HCT116 (cell line): ENCODE measurements around the gene RAVER2. TPM values are rescaled to one million over a fixed set of nuclear protein-coding genes. Genes with fewer than 3 reads are reported as not detected.

ENCODE experiments used
- ATAC-seq: fragments of 200-7000 bp; cut with Tn5 transposase; 2 replicates; pipeline ENCODE4 v1.9.1; 2020; ENCODE audit warnings: mild to moderate bottlenecking, moderate library complexity
- BruUV-seq: library from RNA; stranded (reverse); fragments of 400-500 nt; replicated peaks from 2 replicates; lab custom pipeline; 2021; lab: Mats Ljungman, UMichigan
- CTCF ChIA-PET: fragments of 300-600 bp; sonication (Branson Sonifier 250); formaldehyde crosslinking; loops from one replicate; lab custom pipeline; 2021; ENCODE audit warnings: antibody characterized with exemption; lab: Charles Lee
- POLR2A ChIA-PET: fragments of 300-600, 350-600 bp; sonication (Branson Sonifier 250); formaldehyde crosslinking; loops from one replicate; lab custom pipeline; 2021; ENCODE audit warnings: antibody characterized with exemption; lab: Charles Lee
- RAD21 ChIA-PET, 2 experiments: fragments of 300-600 bp; sonication (Branson Sonifier 250); formaldehyde crosslinking; loops; one replicate each; lab custom pipeline; 2023; ENCODE audit warnings: low total read pairs in 2 of 2; ENCODE audit not compliant: uncharacterized antibody in 2 of 2, unreplicated experiment in 2 of 2, low non-redundant PET in 1 of 2; lab: Charles Lee
- DNase-seq: peaks from one replicate; pipeline ENCODE4 v3.0.0-alpha.2; 2010; ENCODE audit warnings: low read depth, low spot score
- H2AFZ ChIP-seq: fragments of 200-600 bp; shearing (Covaris generic), sonication (generic); 2 replicates; pipeline ENCODE4 v1.6.1; 2017; ENCODE audit warnings: low read depth, mixed run types, mixed read lengths, antibody characterized with exemption, low read length; ENCODE audit not compliant: poor library complexity, severe bottlenecking
- H3K27ac ChIP-seq: 2 replicates; pipeline ENCODE4 v1.5.1; 2012; ENCODE audit warnings: low read depth, low read length
- H3K27me3 ChIP-seq: fragments of 200-600 bp; sonication (generic); 2 replicates; pipeline ENCODE4 v1.6.1; 2016; ENCODE audit warnings: mixed run types, low read length, mixed read lengths; ENCODE audit not compliant: insufficient read depth
- H3K36me3 ChIP-seq, 2 experiments: fragments of 200-500 bp in 1 of 2; fragments of 200-600 bp in 1 of 2; sonication (Bioruptor generic) in 1 of 2; sonication (generic) in 1 of 2; 2 replicates each; pipeline versions ENCODE4 v1.5.1 to v1.6.1; 2014 to 2016; ENCODE audit warnings: low read length in 2 of 2, inconsistent platforms in 1 of 2, mixed read lengths in 1 of 2, mixed run types in 1 of 2; ENCODE audit not compliant: insufficient read depth in 2 of 2, control insufficient read depth in 1 of 2
- H3K4me1 ChIP-seq, 2 experiments: fragments of 200-600 bp in 1 of 2; sonication (generic) in 1 of 2; 2 replicates each; pipeline versions ENCODE4 v1.5.1 to v1.6.1; 2012 to 2017; ENCODE audit warnings: low read length in 2 of 2, inconsistent platforms in 1 of 2, mild to moderate bottlenecking in 1 of 2, mixed read lengths in 1 of 2, mixed run types in 1 of 2, moderate library complexity in 1 of 2; ENCODE audit not compliant: insufficient read depth in 2 of 2, control insufficient read depth in 1 of 2
- H3K4me2 ChIP-seq: fragments of 200-600 bp; sonication (generic); 2 replicates; pipeline ENCODE4 v1.6.1; 2017; ENCODE audit warnings: mixed run types, low read length, mixed read lengths
- H3K4me3 ChIP-seq, 2 experiments: fragments of 200-600 bp in 1 of 2; sonication (generic) in 1 of 2; replicated peaks in 1 of 2; 2 replicates each; pipeline ENCODE4 v1.5.1; 2011 to 2016; ENCODE audit warnings: low read length in 2 of 2, control low read depth in 1 of 2, low read depth in 1 of 2, mild to moderate bottlenecking in 1 of 2, mixed read lengths in 1 of 2, mixed run types in 1 of 2
- H3K79me2 ChIP-seq: fragments of 200-600 bp; sonication (generic); 2 replicates; pipeline ENCODE4 v1.6.1; 2017; ENCODE audit warnings: mild to moderate bottlenecking, mixed run types, low read length, moderate library complexity, mixed read lengths; ENCODE audit not compliant: insufficient read depth
- H3K9ac ChIP-seq: fragments of 200-600 bp; sonication (generic); 2 replicates; pipeline ENCODE4 v1.6.1; 2016; ENCODE audit warnings: low read length, mixed read lengths
- H3K9me2 ChIP-seq: fragments of 200-600 bp; sonication (generic), shearing (Covaris generic); 2 replicates; pipeline ENCODE4 v1.6.1; 2017; ENCODE audit warnings: mixed run types, mild to moderate bottlenecking, moderate library complexity; ENCODE audit not compliant: insufficient read depth
- H3K9me3 ChIP-seq, 2 experiments: fragments of 200-500 bp in 1 of 2; fragments of 200-600 bp in 1 of 2; sonication (Bioruptor generic) in 1 of 2; sonication (generic) in 1 of 2; 2 replicates each; pipeline ENCODE4 v1.6.1; 2014 to 2017; ENCODE audit warnings: low read length in 2 of 2, mixed read lengths in 2 of 2, inconsistent platforms in 1 of 2, low read depth in 1 of 2, mild to moderate bottlenecking in 1 of 2, mixed run types in 1 of 2, moderate library complexity in 1 of 2; ENCODE audit not compliant: control insufficient read depth in 1 of 2, insufficient read depth in 1 of 2
- H4K20me1 ChIP-seq: fragments of 200-600 bp; sonication (generic), shearing (Covaris generic); 2 replicates; pipeline ENCODE4 v1.6.1; 2017; ENCODE audit warnings: mixed run types, mild to moderate bottlenecking, moderate library complexity; ENCODE audit not compliant: insufficient read depth
- ATF3 ChIP-seq: IDR thresholded peaks from 2 replicates; pipeline ENCODE4 v1.6.1; 2012
- CEBPB ChIP-seq: IDR thresholded peaks from 2 replicates; pipeline ENCODE4 v1.6.1; 2012; ENCODE audit warnings: low read depth
- CTCF ChIP-seq, 3 experiments: fragments of 200-600 bp in 1 of 3; sonication (generic) in 1 of 3; IDR thresholded peaks in 2 of 3; conservative IDR thresholded peaks in 1 of 3; 2 replicates each; pipeline ENCODE4 v1.5.1; 2012 to 2017; ENCODE audit warnings: low read depth in 2 of 3, low read length in 2 of 3, antibody characterized with exemption in 1 of 3, borderline replicate concordance in 1 of 3, control low read depth in 1 of 3, mild to moderate bottlenecking in 1 of 3, mixed read lengths in 1 of 3, mixed run types in 1 of 3, moderate library complexity in 1 of 3; ENCODE audit not compliant: insufficient read depth in 1 of 3
- ELF1 ChIP-seq: IDR thresholded peaks from 2 replicates; pipeline ENCODE4 v1.6.1; 2012; ENCODE audit warnings: low read depth, borderline replicate concordance
- EZH2 ChIP-seq: fragments of 200-600 bp; sonication (generic); IDR thresholded peaks from 2 replicates; pipeline ENCODE4 v1.6.1; 2017; ENCODE audit warnings: antibody characterized with exemption, mixed run types
- EZH2phosphoT487 ChIP-seq: fragments of 200-600 bp; IDR thresholded peaks from 2 replicates; pipeline ENCODE4 v1.6.1; 2018; ENCODE audit warnings: antibody characterized with exemption, borderline replicate concordance
- FOSL1 ChIP-seq: IDR thresholded peaks from 2 replicates; pipeline ENCODE4 v1.6.1; 2012; ENCODE audit warnings: low read depth
- JUND ChIP-seq: IDR thresholded peaks from 2 replicates; pipeline ENCODE4 v1.6.1; 2012
- POLR2A ChIP-seq: IDR thresholded peaks from 2 replicates; pipeline ENCODE4 v1.7.0; 2011; ENCODE audit warnings: borderline replicate concordance; ENCODE audit not compliant: insufficient read depth, insufficient read length; ENCODE audit errors: extremely low read depth
- POLR2AphosphoS5 ChIP-seq: IDR thresholded peaks from 2 replicates; pipeline ENCODE4 v1.6.1; 2011; ENCODE audit warnings: mild to moderate bottlenecking, low read depth, low read length, moderate library complexity
- RAD21 ChIP-seq: IDR thresholded peaks from 2 replicates; pipeline ENCODE4 v1.6.1; 2012; ENCODE audit warnings: low read depth, mild to moderate bottlenecking
- SIN3A ChIP-seq: IDR thresholded peaks from 2 replicates; pipeline ENCODE4 v1.6.1; 2012; ENCODE audit warnings: low read depth
- SP1 ChIP-seq: IDR thresholded peaks from 2 replicates; pipeline ENCODE4 v1.6.1; 2012; ENCODE audit warnings: low read depth
- TCF7L2 ChIP-seq: IDR thresholded peaks from 2 replicates; pipeline ENCODE4 v1.7.0; 2011; ENCODE audit warnings: borderline replicate concordance, inconsistent platforms; ENCODE audit not compliant: insufficient read depth, insufficient read length; ENCODE audit errors: extremely low read depth
- YY1 ChIP-seq: IDR thresholded peaks from 2 replicates; pipeline ENCODE4 v1.6.1; 2011; ENCODE audit warnings: low read length, low read depth, moderate library complexity, mild to moderate bottlenecking; ENCODE audit not compliant: insufficient replicate concordance; ENCODE audit errors: extremely low read depth
- ZFX ChIP-seq: fragments of 450-650 bp; IDR thresholded peaks from 2 replicates; pipeline ENCODE4 v1.6.1; 2017
- ZNF274 ChIP-seq: fragments of 200-500 bp; sonication (Bioruptor generic); IDR thresholded peaks from 2 replicates; pipeline ENCODE4 v1.6.1; 2014; ENCODE audit warnings: mild to moderate bottlenecking, low read depth, low read length, inconsistent platforms
- intact Hi-C: fragments of 100-400 bp; cut with micrococcal nuclease; formaldehyde crosslinking; loops from 2 replicates; pipeline ENCODE4 v1.10.0; 2022
- total RNA-seq: library from RNA; stranded (reverse); gene quantifications from one replicate; pipeline ENCODE4 v1.2.1, GENCODE V29; 2021; ENCODE audit not compliant: unreplicated experiment
- TF ChIP-seq, protein P1 (sequence below): IDR thresholded peaks from 2 replicates; pipeline ENCODE4 v1.6.1; 2012; ENCODE audit warnings: low read depth
- TF ChIP-seq, protein P2 (sequence below): IDR thresholded peaks from 2 replicates; pipeline ENCODE4 v1.6.1; 2012

Gene RAVER2
- total RNA-seq, 1 experiment from 2014 or later, result 23.2 TPM

DNA sequence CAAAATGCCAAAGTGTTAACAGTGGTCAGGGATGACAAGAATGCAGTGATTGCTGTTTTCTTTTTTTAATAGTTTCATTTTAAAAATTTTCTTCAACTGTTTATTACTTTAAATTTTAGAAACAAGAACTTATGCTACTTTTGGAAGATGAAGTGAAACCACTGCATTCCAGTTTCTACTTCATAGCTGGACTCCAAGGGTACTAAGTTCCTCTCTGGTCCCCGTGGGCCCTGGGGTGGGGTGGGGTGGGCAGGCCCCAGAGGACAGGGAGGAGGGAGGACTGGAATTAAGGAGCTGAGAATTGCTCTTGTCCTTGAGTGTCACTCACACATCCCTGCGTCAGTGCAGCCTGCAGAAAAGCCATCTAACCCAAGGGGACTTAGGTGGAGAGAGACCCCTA, 97.3 kb downstream of the RAVER2 start:
- Histone ChIP-seq H3K9me3 (no peaks in the 10 kb centered on the region), H3K9ac (no peak overlapping the region), H3K4me1 (no peaks in the 10 kb centered on the region), H3K4me2 (no peak overlapping the region), H3K79me2 (no peaks in the 10 kb centered on the region), H3K27me3 (no peaks in the 10 kb centered on the region), H3K36me3 (peaks cover under 1 to 11% of the 10 kb centered on the region in 2 experiments; a peak in 2 of 4 replicates), H2AFZ (no peak overlapping the region)
- ATAC-seq, result no peak
- no TSS peak for BruUV-seq
- CTCF ChIA-PET, result no interaction called here
- no peak for DNase-seq
- POLR2A ChIA-PET, result no interaction called here
- TF ChIP-seq CEBPB (no peak), ATF3 (no peak), YY1 (no peak), ZFX (no peak), TCF7L2 (no peak), POLR2A (no peak), ZNF274 (no peak), ELF1 (no peak), SIN3A (no peak), EZH2phosphoT487 (no peak), RAD21 (no peak), FOSL1 (no peak), EZH2 (no peak), CTCF (IDR thresholded peaks at IDR 0.05 in 2 of 3, conservative IDR thresholded peaks at IDR 0.05 in 1 of 3; ENCODE audit: borderline replicate concordance in 1 of 3, insufficient read depth in 1 of 3, low read depth in 2 of 3, low read length in 2 of 3) (no peak), JUND (no peak), POLR2AphosphoS5 (no peak), SP1 (no peak)
- TF ChIP-seq, protein P1, sequence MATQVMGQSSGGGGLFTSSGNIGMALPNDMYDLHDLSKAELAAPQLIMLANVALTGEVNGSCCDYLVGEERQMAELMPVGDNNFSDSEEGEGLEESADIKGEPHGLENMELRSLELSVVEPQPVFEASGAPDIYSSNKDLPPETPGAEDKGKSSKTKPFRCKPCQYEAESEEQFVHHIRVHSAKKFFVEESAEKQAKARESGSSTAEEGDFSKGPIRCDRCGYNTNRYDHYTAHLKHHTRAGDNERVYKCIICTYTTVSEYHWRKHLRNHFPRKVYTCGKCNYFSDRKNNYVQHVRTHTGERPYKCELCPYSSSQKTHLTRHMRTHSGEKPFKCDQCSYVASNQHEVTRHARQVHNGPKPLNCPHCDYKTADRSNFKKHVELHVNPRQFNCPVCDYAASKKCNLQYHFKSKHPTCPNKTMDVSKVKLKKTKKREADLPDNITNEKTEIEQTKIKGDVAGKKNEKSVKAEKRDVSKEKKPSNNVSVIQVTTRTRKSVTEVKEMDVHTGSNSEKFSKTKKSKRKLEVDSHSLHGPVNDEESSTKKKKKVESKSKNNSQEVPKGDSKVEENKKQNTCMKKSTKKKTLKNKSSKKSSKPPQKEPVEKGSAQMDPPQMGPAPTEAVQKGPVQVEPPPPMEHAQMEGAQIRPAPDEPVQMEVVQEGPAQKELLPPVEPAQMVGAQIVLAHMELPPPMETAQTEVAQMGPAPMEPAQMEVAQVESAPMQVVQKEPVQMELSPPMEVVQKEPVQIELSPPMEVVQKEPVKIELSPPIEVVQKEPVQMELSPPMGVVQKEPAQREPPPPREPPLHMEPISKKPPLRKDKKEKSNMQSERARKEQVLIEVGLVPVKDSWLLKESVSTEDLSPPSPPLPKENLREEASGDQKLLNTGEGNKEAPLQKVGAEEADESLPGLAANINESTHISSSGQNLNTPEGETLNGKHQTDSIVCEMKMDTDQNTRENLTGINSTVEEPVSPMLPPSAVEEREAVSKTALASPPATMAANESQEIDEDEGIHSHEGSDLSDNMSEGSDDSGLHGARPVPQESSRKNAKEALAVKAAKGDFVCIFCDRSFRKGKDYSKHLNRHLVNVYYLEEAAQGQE, result no peak
- TF ChIP-seq, protein P2, sequence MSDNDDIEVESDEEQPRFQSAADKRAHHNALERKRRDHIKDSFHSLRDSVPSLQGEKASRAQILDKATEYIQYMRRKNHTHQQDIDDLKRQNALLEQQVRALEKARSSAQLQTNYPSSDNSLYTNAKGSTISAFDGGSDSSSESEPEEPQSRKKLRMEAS, result no peak
- TF ChIP-seq, all 23 proteins: peak for 0
- RAD21 ChIA-PET, result no interaction called here
- Histone ChIP-seq H3K4me3 (no peak overlapping the region), H4K20me1 (no peaks in the 10 kb centered on the region), H3K27ac (no peak overlapping the region), H3K9me2 (no peaks in the 10 kb centered on the region)
- intact Hi-C loops, result no loop called here
